ENCODE measurements around the gene ARSJ. TPM values are rescaled to one million over a fixed set of nuclear protein-coding genes. Genes with fewer than 3 reads are reported as not detected.

The ARSJ gene
- total and polyA plus RNA-seq, 2 experiments from 2014 or later, result 4.3 to 6.6 TPM

DNA sequence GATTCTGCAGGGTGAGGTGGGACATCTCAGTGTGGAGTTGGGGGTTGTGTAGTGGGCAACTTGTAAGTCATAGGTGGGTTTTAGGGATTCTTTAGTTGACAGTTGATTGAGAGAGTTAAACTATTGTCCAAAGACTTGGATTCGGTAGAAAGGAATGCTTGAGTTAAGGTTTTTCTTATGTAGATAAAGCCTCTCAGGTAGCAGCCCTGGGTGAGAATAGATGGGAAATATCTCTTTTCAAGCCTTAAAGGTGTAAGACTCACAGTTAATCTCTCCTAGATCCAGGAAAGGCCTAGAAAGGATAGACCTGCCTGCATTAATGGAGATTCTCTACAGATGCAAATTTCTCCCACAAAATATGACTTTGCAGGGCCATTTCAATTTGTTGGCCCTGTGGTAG, 108.4 kb downstream of the ARSJ start:
- ATAC-seq (peak; percentile 89), DNase-seq (ENCODE audit: low spot score) (peak; percentile 72)
- no peak overlapping the region for H2AFZ ChIP-seq
- no peaks in the 10 kb centered on the region for H4K20me1 ChIP-seq (replicated peaks; ENCODE audit: insufficient read depth)
- H3K36me3 ChIP-seq (ENCODE audit: insufficient read depth), result no peaks in the 10 kb centered on the region
- 0 out of 2 replicates have a peak, but pooled peaks cover 5% of the 10 kb centered on the region for H3K9me2 ChIP-seq (ENCODE audit: insufficient read depth)
- no peaks in the 10 kb centered on the region for H3K27me3 ChIP-seq (ENCODE audit: insufficient read depth)
- peak overlapping the region; percentile 34; the same call in 1 of the 2 replicates for H3K4me2 ChIP-seq
- H3K4me3 ChIP-seq, result no peak overlapping the region
- H3K79me2 ChIP-seq (replicated peaks; ENCODE audit: insufficient read depth), result no peaks in the 10 kb centered on the region
- Mint-ChIP-seq H3K27ac (no peak overlapping the region), H3K36me3 (ENCODE audit: low read depth) (peaks cover 4% of the 10 kb centered on the region; the same call in 1 of the 3 replicates), H3K9me3 (no peaks in the 10 kb centered on the region; the same call in 1 of the 3 replicates), H3K4me1 (peaks cover 33% of the 10 kb centered on the region), H3K27me3 (ENCODE audit: insufficient read depth, low read depth, poor library complexity) (no peaks in the 10 kb centered on the region), H3K4me3 (no peak overlapping the region)
- H3K27ac ChIP-seq (ENCODE audit: low read depth), result peak overlapping the region; percentile 55; the same call in 1 of the 2 replicates
- peaks cover 38% of the 10 kb centered on the region for H3K4me1 ChIP-seq (ENCODE audit: insufficient read depth)
- no peaks in the 10 kb centered on the region for H3F3A ChIP-seq (replicated peaks; ENCODE audit: low read depth)
- TF ChIP-seq EZH2phosphoT487 (IDR thresholded peaks at IDR 0.05; ENCODE audit: unreplicated experiment) (no peak), ZNF462 (CRISPR knock-in tag; IDR thresholded peaks at IDR 0.05) (0 out of 2 replicates have a peak, but pooled peaks have one; percentile 14), STAT1 (IDR thresholded peaks at IDR 0.05; ENCODE audit: unreplicated experiment) (no peak), JUNB (IDR thresholded peaks at IDR 0.05; ENCODE audit: unreplicated experiment) (no peak), NANOG (IDR thresholded peaks at IDR 0.05; ENCODE audit: borderline replicate concordance) (no peak)
- TF ChIP-seq, protein P1, sequence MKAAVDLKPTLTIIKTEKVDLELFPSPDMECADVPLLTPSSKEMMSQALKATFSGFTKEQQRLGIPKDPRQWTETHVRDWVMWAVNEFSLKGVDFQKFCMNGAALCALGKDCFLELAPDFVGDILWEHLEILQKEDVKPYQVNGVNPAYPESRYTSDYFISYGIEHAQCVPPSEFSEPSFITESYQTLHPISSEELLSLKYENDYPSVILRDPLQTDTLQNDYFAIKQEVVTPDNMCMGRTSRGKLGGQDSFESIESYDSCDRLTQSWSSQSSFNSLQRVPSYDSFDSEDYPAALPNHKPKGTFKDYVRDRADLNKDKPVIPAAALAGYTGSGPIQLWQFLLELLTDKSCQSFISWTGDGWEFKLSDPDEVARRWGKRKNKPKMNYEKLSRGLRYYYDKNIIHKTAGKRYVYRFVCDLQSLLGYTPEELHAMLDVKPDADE (IDR thresholded peaks at IDR 0.05), result no peak

All from GM23338 (cell line).